Dendritic cell treated with granulocyte-macrophage colony-stimulating factor and Interleukin-4, amounts not matched to agents 40 ng/mL and 50 ng/mL, for 4 days (primary cell): ENCODE data around the gene SRSF7.
A peak's percentile ranks its signal among the peaks of the same experiment; 100 is the strongest.
"Not testable (repeated sequence)": the region's sequence is repeated elsewhere in the genome, so short reads cannot be mapped to it uniquely, and the experiment has no call there.

ENCODE experiments used
- H3K27ac Mint-ChIP-seq: one replicate; pipeline ENCODE4 v1.8.0; 2022; ENCODE audit warnings: mild to moderate bottlenecking, mixed read lengths
- H3K27me3 Mint-ChIP-seq: one replicate; pipeline ENCODE4 v1.8.0; 2022; ENCODE audit warnings: mild to moderate bottlenecking, mixed read lengths
- H3K36me3 Mint-ChIP-seq: one replicate; pipeline ENCODE4 v1.8.0; 2022; ENCODE audit warnings: low read depth, mixed read lengths
- H3K4me1 Mint-ChIP-seq: one replicate; pipeline ENCODE4 v1.8.0; 2022; ENCODE audit warnings: low read depth, mixed read lengths
- H3K4me3 Mint-ChIP-seq: one replicate; pipeline ENCODE4 v1.8.0; 2022; ENCODE audit warnings: mild to moderate bottlenecking, moderate library complexity, mixed read lengths
- H3K9me3 Mint-ChIP-seq: one replicate; pipeline ENCODE4 v1.8.0; 2022; ENCODE audit warnings: mixed read lengths
- intact Hi-C: fragments of 100-400 bp; cut with micrococcal nuclease; formaldehyde crosslinking; loops from one replicate; pipeline ENCODE4 v1.15.0; 2022

SRSF7 gene

DNA sequence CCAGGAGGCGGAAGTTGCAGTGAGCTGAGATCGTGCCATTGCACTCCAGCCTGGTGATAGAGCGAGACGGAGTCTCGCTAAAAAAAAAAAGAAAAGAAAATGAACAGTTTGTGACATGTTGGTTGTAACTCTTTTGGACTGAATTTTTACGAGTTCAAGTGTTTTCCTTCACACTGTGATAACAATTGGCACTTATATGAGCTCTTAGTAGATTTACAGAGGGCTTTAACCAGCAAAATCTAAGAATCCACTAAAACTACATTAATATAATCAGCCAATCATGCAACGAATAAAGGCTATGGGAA lies 24.7 kb upstream of the SRSF7 start:
- Mint-ChIP-seq H3K4me1 (peaks cover 21% of the 10 kb centered on the region), H3K27me3 (peaks cover 23% of the 10 kb centered on the region), H3K9me3 (no peaks in the 10 kb centered on the region), H3K36me3 (peaks cover 18% of the 10 kb centered on the region), H3K4me3 (no peak overlapping the region), H3K27ac (no peak overlapping the region)
- intact Hi-C loops: loop anchor here (10.0 kb wide), 1 partner anchor 99 kb away; the partner anchor contains the start of genes DHX57 and MORN2

- intact Hi-C loops: loop anchor here (10.0 kb wide), 1 partner anchor 99 kb away; the partner anchor contains the start of genes DHX57 and MORN2
- H3K4me3 Mint-ChIP-seq: no peak overlapping the region
- H3K27ac Mint-ChIP-seq: peak overlapping the region; percentile 28
Observed at GRCh38 chr2:38775097-38775920, 24.1 kb upstream of the SRSF7 start.

GRCh38 chr2:38771632-38772031 lies 20.5 kb upstream of the SRSF7 start:
- Mint-ChIP-seq H3K36me3 (no peaks in the 10 kb centered on the region), H3K4me1 (peaks cover 11% of the 10 kb centered on the region), H3K27me3 (peaks cover 18% of the 10 kb centered on the region), H3K27ac (no peak overlapping the region), H3K9me3 (no peaks in the 10 kb centered on the region), H3K4me3 (no peak overlapping the region)
- intact Hi-C loops: loop anchor here (10.0 kb wide), 1 partner anchor 103 kb away; the partner anchor contains the start of genes DHX57 and MORN2

More at GRCh38 chr2:38775097-38775920, 24.1 kb upstream of the SRSF7 start:
- Mint-ChIP-seq H3K9me3 (no peaks in the 10 kb centered on the region), H3K36me3 (peaks cover 12% of the 10 kb centered on the region), H3K27me3 (peaks cover 23% of the 10 kb centered on the region), H3K4me1 (peaks cover 21% of the 10 kb centered on the region)

- Mint-ChIP-seq H3K4me3 (no peak overlapping the region), H3K27ac (no peak overlapping the region), H3K36me3 (no peaks in the 10 kb centered on the region), H3K9me3 (no peaks in the 10 kb centered on the region), H3K4me1 (no peaks in the 10 kb centered on the region), H3K27me3 (no peaks in the 10 kb centered on the region)
- intact Hi-C loops: no loop called here
Observed at GRCh38 chr2:38765551-38765950, 14.4 kb upstream of the SRSF7 start.

DNA sequence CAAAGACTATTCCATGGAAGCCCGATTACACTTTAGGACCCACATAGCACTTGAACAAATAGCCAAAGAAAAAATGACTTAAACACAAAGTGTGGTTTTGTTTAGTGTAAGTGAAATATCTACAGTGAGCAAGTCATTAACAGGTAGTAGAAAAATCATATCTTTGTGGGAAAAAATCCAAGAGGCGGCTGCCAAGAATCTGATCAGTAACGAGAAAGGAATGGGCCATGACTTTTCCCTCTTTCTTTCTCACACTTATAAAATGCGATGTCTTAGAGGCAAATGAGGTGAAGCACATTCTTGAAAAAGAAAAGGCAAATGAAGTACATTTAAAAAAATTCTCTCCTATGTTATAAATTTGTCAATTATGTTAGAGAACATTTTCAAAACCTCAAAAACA lies 14.0 kb upstream of the SRSF7 start:
- no peak overlapping the region for H3K4me3 Mint-ChIP-seq
- intact Hi-C loops: no loop called here
- H3K36me3 Mint-ChIP-seq: no peaks in the 10 kb centered on the region
- no peak overlapping the region for H3K27ac Mint-ChIP-seq
- no peaks in the 10 kb centered on the region for H3K27me3 Mint-ChIP-seq
- no peaks in the 10 kb centered on the region for H3K4me1 Mint-ChIP-seq
- no peaks in the 10 kb centered on the region for H3K9me3 Mint-ChIP-seq

DNA sequence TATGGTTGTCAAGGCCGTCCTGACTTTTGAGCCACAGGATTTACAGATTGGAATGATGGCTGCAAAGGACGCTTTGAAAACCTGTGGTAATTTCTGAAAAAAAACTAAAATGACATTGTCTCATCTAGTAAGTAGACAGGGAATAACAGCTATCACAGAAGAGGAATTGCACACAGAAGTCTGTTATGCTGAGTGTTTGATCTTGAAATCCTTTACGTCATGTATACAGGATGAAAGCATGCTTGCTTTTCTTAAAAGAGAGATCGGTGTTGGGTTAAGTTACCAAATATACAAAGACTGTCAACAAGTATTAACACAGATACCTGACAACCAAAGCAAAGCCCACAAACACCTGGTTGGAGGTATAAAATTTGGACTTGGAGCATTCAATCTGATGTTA lies 12.6 kb upstream of the SRSF7 start:
- no peaks in the 10 kb centered on the region for H3K27me3 Mint-ChIP-seq
- H3K4me1 Mint-ChIP-seq: no peaks in the 10 kb centered on the region
- no peak overlapping the region for H3K4me3 Mint-ChIP-seq
- H3K9me3 Mint-ChIP-seq: no peaks in the 10 kb centered on the region
- no peaks in the 10 kb centered on the region for H3K36me3 Mint-ChIP-seq
- intact Hi-C loops: no loop called here
- H3K27ac Mint-ChIP-seq: no peak overlapping the region

GRCh38 chr2:38763228-38763627 lies 12.1 kb upstream of the SRSF7 start:
- H3K9me3 Mint-ChIP-seq: no peaks in the 10 kb centered on the region
- no peaks in the 10 kb centered on the region for H3K36me3 Mint-ChIP-seq
- H3K27ac Mint-ChIP-seq: no peak overlapping the region
- no peak overlapping the region for H3K4me3 Mint-ChIP-seq
- intact Hi-C loops: no loop called here
- no peaks in the 10 kb centered on the region for H3K4me1 Mint-ChIP-seq
- no peaks in the 10 kb centered on the region for H3K27me3 Mint-ChIP-seq

- peaks cover 10% of the 10 kb centered on the region for H3K4me1 Mint-ChIP-seq
- H3K27me3 Mint-ChIP-seq, H3K9me3 Mint-ChIP-seq, H3K4me3 Mint-ChIP-seq, intact Hi-C loops, H3K27ac Mint-ChIP-seq, H3K36me3 Mint-ChIP-seq: not testable (repeated sequence)
Observed at GRCh38 chr2:38755891-38756290, 4.7 kb upstream of the SRSF7 start.

DNA sequence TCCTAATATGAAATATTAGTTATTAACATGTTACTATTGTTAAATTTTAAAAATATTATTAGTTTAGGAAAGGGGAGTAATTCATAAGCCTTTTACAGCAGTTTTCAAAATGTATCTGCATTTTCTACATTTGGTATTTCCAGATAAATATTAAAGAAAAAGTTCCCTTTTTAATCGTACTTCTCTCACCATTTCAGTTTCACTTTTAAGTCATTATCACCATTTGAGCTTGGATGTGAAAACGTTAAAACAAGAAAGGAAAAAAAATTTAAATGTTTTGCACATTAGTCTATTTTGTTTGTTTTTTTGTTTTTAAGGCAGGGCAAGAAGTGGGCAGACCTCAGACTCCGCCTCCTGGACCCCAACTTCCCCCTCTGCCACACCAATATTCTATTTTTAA lies 3.3 kb upstream of the SRSF7 start:
- Mint-ChIP-seq H3K9me3 (no peaks in the 10 kb centered on the region), H3K27me3 (no peaks in the 10 kb centered on the region), H3K27ac (peak overlapping the region; percentile 74), H3K4me1 (peaks cover 16% of the 10 kb centered on the region), H3K36me3 (peaks cover 20% of the 10 kb centered on the region), H3K4me3 (peak overlapping the region; percentile 58)
- intact Hi-C loops: loop anchor here (5.0 kb wide), 1 partner anchor 83 kb away; no protein-coding TSS in a partner anchor

- Mint-ChIP-seq H3K27ac (peak overlapping the region; percentile 74), H3K9me3 (no peaks in the 10 kb centered on the region), H3K36me3 (peaks cover 25% of the 10 kb centered on the region)
Observed at GRCh38 chr2:38754049-38754448, 2.9 kb upstream of the SRSF7 start.

GRCh38 chr2:38751596-38752410 lies 642 bp upstream of the SRSF7 start:
- Mint-ChIP-seq H3K9me3 (no peaks in the 10 kb centered on the region), H3K36me3 (peaks cover 47% of the 10 kb centered on the region), H3K4me3 (peak overlapping the region; percentile 94), H3K27me3 (no peaks in the 10 kb centered on the region), H3K4me1 (peaks cover 39% of the 10 kb centered on the region), H3K27ac (peak overlapping the region; percentile 98)
- intact Hi-C loops: loop anchor here (2.0 to 5.0 kb wide), 2 partner anchors 85 to 123 kb away; partner anchors contain the start of genes DHX57 and MORN2

More at GRCh38 chr2:38754049-38754448, 2.9 kb upstream of the SRSF7 start:
- Mint-ChIP-seq H3K27me3 (no peaks in the 10 kb centered on the region), H3K4me3 (peak overlapping the region; percentile 4), H3K4me1 (peaks cover 19% of the 10 kb centered on the region)
- intact Hi-C loops: loop anchor here (5.0 kb wide), 1 partner anchor 83 kb away; no protein-coding TSS in a partner anchor

GRCh38 chr2:38750011-38750890 lies 910 bp downstream of the SRSF7 start:
- H3K36me3 Mint-ChIP-seq: peaks cover 63% of the 10 kb centered on the region
- peak overlapping the region; percentile 94 for H3K4me3 Mint-ChIP-seq
- peak overlapping the region; percentile 98 for H3K27ac Mint-ChIP-seq
- peaks cover 49% of the 10 kb centered on the region for H3K4me1 Mint-ChIP-seq
- intact Hi-C loops: loop anchor here (2.0 to 5.0 kb wide), 2 partner anchors 87 to 125 kb away; partner anchors contain the start of genes DHX57 and MORN2
- H3K27me3 Mint-ChIP-seq: no peaks in the 10 kb centered on the region
- no peaks in the 10 kb centered on the region for H3K9me3 Mint-ChIP-seq
